K562 (cell line): ENCODE results near the gene ZNF346. TPM values are rescaled to one million over a fixed set of nuclear protein-coding genes. Genes with fewer than 3 reads are reported as not detected.
A peak's percentile ranks its signal among the peaks of the same experiment; 100 is the strongest.

Experiments
- ATAC-seq: fragments of 200-7000 bp; cut with Tn5 transposase; 3 replicates; pipeline ENCODE4 v1.9.1; 2020; ENCODE audit warnings: moderate library complexity
- BruUV-seq: library from RNA; stranded (reverse); fragments of 400-500 nt; replicated peaks from 2 replicates; lab custom pipeline; 2021; lab: Mats Ljungman, UMichigan
- CTCF ChIA-PET: fragments of 300-600 bp; formaldehyde crosslinking; extraction: SDS; loops from one replicate; lab custom pipeline; 2021; ENCODE audit warnings: low intra/inter-chr PET ratio; lab: Yijun Ruan, JAX
- POLR2A ChIA-PET: fragments of 300-600, 350-650 bp; sonication (Branson Sonifier 250); formaldehyde crosslinking; extraction: SDS; loops from one replicate; lab custom pipeline; 2021; ENCODE audit warnings: antibody characterized with exemption, inconsistent platforms; lab: Yijun Ruan, JAX
- DNase-seq, 4 experiments: peaks; one replicate each; pipeline versions ENCODE4 v3.0.0 to v3.0.0-alpha.2; 2011 to 2018; ENCODE audit warnings: low spot score in 3 of 4, mixed read lengths in 3 of 4; ENCODE audit errors: extremely low read depth in 1 of 4
- FAIRE-seq: peaks from 2 replicates; lab custom pipeline; 2011; peaks lifted over from hg19 to GRCh38; lab: Jason Lieb, UNC
- H2AFZ ChIP-seq: 2 replicates; pipeline ENCODE4 v1.6.0; 2011; ENCODE audit warnings: low read depth, low read length, control low read depth, inconsistent platforms
- H3K27ac ChIP-seq: fragments of 200-600 bp; 3 replicates; pipeline ENCODE4 v1.8.0; 2011; ENCODE audit warnings: low read depth, mild to moderate bottlenecking, control low read depth, inconsistent platforms, low read length, moderate library complexity, mixed read lengths; ENCODE audit errors: extremely low read depth
- H3K27me3 ChIP-seq, 2 experiments: fragments of 300-600 bp in 1 of 2; 2 replicates in 1 of 2; 3 replicates in 1 of 2; pipeline versions ENCODE4 v1.6.0 to v1.8.0; 2011; ENCODE audit warnings: inconsistent platforms in 2 of 2, low read length in 2 of 2, mild to moderate bottlenecking in 1 of 2, mixed read lengths in 1 of 2, moderate library complexity in 1 of 2; ENCODE audit not compliant: control insufficient read depth in 2 of 2, insufficient read depth in 2 of 2
- H3K36me3 ChIP-seq: fragments of 300-600 bp; 3 replicates; pipeline ENCODE4 v1.8.0; 2011; ENCODE audit warnings: mild to moderate bottlenecking, low read length, inconsistent platforms; ENCODE audit not compliant: control insufficient read depth, insufficient read depth
- H3K4me1 ChIP-seq, 2 experiments: fragments of 200-600 bp in 1 of 2; replicated peaks in 1 of 2; 2 replicates in 1 of 2; 3 replicates in 1 of 2; pipeline versions ENCODE4 v1.5.1 to v1.8.0; 2011; ENCODE audit warnings: inconsistent platforms in 2 of 2, low read length in 2 of 2, mild to moderate bottlenecking in 1 of 2, mixed read lengths in 1 of 2, moderate library complexity in 1 of 2; ENCODE audit not compliant: control insufficient read depth in 2 of 2, insufficient read depth in 2 of 2
- H3K4me2 ChIP-seq: 2 replicates; pipeline ENCODE4 v1.6.1; 2011; ENCODE audit warnings: low read length, control low read depth, inconsistent platforms, mixed read lengths; ENCODE audit not compliant: insufficient read depth
- H3K4me3 ChIP-seq: fragments of 200-600 bp; sonication (generic), shearing (Covaris generic); 2 replicates; pipeline ENCODE4 v1.5.1; 2016; ENCODE audit warnings: control low read depth, inconsistent platforms
- H3K79me2 ChIP-seq: fragments of 200-600 bp; 3 replicates; pipeline ENCODE4 v1.8.0; 2011; ENCODE audit warnings: low read length, inconsistent platforms; ENCODE audit not compliant: control insufficient read depth, insufficient read depth
- H3K9ac ChIP-seq, 2 experiments: 2 replicates each; pipeline versions ENCODE4 v1.6.0 to v1.6.1; 2011; ENCODE audit warnings: low read depth in 2 of 2, low read length in 2 of 2, control low read depth in 1 of 2, inconsistent platforms in 1 of 2, mild to moderate bottlenecking in 1 of 2, mixed read lengths in 1 of 2; ENCODE audit not compliant: insufficient read depth in 1 of 2
- H3K9me1 ChIP-seq: one replicate; pipeline ENCODE4 v1.6.0; 2011; ENCODE audit warnings: inconsistent platforms, mild to moderate bottlenecking, low read length, moderate library complexity; ENCODE audit not compliant: control insufficient read depth, insufficient read depth
- H3K9me3 ChIP-seq: replicated peaks from 2 replicates; pipeline ENCODE4 v1.5.1; 2011; ENCODE audit warnings: low read depth, low read length, inconsistent platforms; ENCODE audit not compliant: control insufficient read depth, insufficient read depth
- H4K20me1 ChIP-seq: replicated peaks from 2 replicates; pipeline ENCODE4 v1.6.1; 2011; ENCODE audit warnings: low read length, inconsistent platforms, mixed read lengths; ENCODE audit not compliant: control insufficient read depth, insufficient read depth
- ARID1B ChIP-seq: fragments of 450-650 bp; IDR thresholded peaks from 2 replicates; pipeline ENCODE4 v1.6.1; 2016; ENCODE audit warnings: antibody characterized with exemption, mild to moderate bottlenecking, inconsistent platforms
- GABPA ChIP-seq: fragments of 200-800 bp; sonication (Bioruptor generic); conservative IDR thresholded peaks from 2 replicates; pipeline ENCODE4 v1.6.1; 2016; ENCODE audit warnings: low read depth, missing genetic modification characterization, missing compliant biosample characterization
- GTF2E2 ChIP-seq: fragments of 200-800 bp; sonication (Bioruptor generic); IDR thresholded peaks from 2 replicates; pipeline ENCODE4 v1.6.1; 2016; ENCODE audit warnings: missing genetic modification characterization, missing compliant biosample characterization
- HDAC6 ChIP-seq: IDR thresholded peaks from 2 replicates; pipeline ENCODE4 v1.6.1; 2012; ENCODE audit warnings: low read depth, mild to moderate bottlenecking, control low read depth, inconsistent platforms, low read length, moderate library complexity
- MAFG ChIP-seq: fragments of 450-650 bp; conservative IDR thresholded peaks from 2 replicates; pipeline ENCODE4 v1.6.1; 2016; ENCODE audit warnings: missing genetic modification characterization, missing compliant biosample characterization
- PHF20 ChIP-seq: fragments of 450-650 bp; IDR thresholded peaks from 2 replicates; pipeline ENCODE4 v1.6.1; 2018; ENCODE audit not compliant: partially characterized antibody
- RBM25 ChIP-seq: fragments of 200-400 bp; formaldehyde crosslinking; IDR thresholded peaks from 2 replicates; pipeline ENCODE4 v1.6.1; 2018; ENCODE audit warnings: low read length, low read depth, moderate library complexity; ENCODE audit not compliant: severe bottlenecking
- ZNF239 ChIP-seq: fragments of 250-450 bp; sonication (Bioruptor Pico); IDR thresholded peaks from 2 replicates; pipeline ENCODE4 v1.4.0; 2020; ENCODE audit warnings: mild to moderate bottlenecking
- ZNF561 ChIP-seq: fragments of 450-650 bp; formaldehyde crosslinking; conservative IDR thresholded peaks from 2 replicates; pipeline ENCODE4 v1.4.0; 2020; ENCODE audit warnings: mild to moderate bottlenecking, moderate library complexity
- ZNF695 ChIP-seq: fragments of 450-650 bp; formaldehyde crosslinking; IDR thresholded peaks from 2 replicates; pipeline ENCODE4 v1.4.0; 2020; ENCODE audit warnings: mild to moderate bottlenecking, moderate library complexity
- WGBS: fragments of 100-300 bp; shearing (Covaris generic); methylation state at CpG from one replicate; pipeline ENCODE4 v1.1.6; 2016; ENCODE audit warnings: low coverage, mixed read lengths; ENCODE audit not compliant: insufficient coverage; ENCODE audit errors: missing lambda C conversion rate; 5-methylcytosine and 5-hydroxymethylcytosine counted together
- in situ Hi-C: fragments of 300-500 bp; cut with MboI; formaldehyde crosslinking; loops from 4 replicates; pipeline ENCODE4 v1.15.0; 2018; ENCODE audit warnings: inconsistent platforms, mixed read lengths
- intact Hi-C: fragments of 100-400 bp; cut with micrococcal nuclease; formaldehyde crosslinking; loops from 2 replicates; pipeline ENCODE4 v1.14.2; 2022
- polyA plus RNA-seq, 8 experiments: library from polyadenylated mRNA; depleted of rRNA in 4 of 8; stranded (reverse) in 5 of 8; unstranded in 3 of 8; fragments of >200 nt; fragmentation: Nextera tagmentation in 2 of 8; fragmentation: Illumina TruSeq in 1 of 8; extraction: Ambion mirVana in 2 of 8; extraction: Trizol in 1 of 8; gene quantifications; 2 replicates each; pipeline versions ENCODE4 v1.2.1 to v1.2.3, GENCODE V29; 2011 to 2014; ENCODE audit warnings: inconsistent platforms in 1 of 8, missing spikeins in 1 of 8
- total RNA-seq, 7 experiments: library from RNA; depleted of rRNA in 6 of 7; stranded (reverse); fragments of >200 nt in 6 of 7; fragmentation: Illumina TruSeq in 2 of 7; extraction: Trizol in 2 of 7; gene quantifications; 2 replicates each; pipeline versions ENCODE4 v1.2.1 to v1.2.3, GENCODE V29; 2011 to 2021; ENCODE audit warnings: low replicate concordance in 1 of 7
- TF ChIP-seq, protein P1 (sequence below), 3 experiments: IDR thresholded peaks in 2 of 3; conservative IDR thresholded peaks in 1 of 3; 2 replicates each; pipeline ENCODE4 v1.5.1; 2011 to 2012; ENCODE audit warnings: low read length in 3 of 3, mild to moderate bottlenecking in 3 of 3, control low read depth in 2 of 3, improper control_type of control experiment in 1 of 3, inconsistent platforms in 1 of 3, low read depth in 1 of 3, mixed read lengths in 1 of 3, moderate library complexity in 1 of 3; ENCODE audit not compliant: insufficient read depth in 2 of 3
- TF ChIP-seq, protein P2 (sequence below), 2 experiments: fragments of 200-800 bp in 1 of 2; sonication (Bioruptor generic) in 1 of 2; sonication (generic) in 1 of 2; formaldehyde crosslinking in 1 of 2; IDR thresholded peaks in 1 of 2; conservative IDR thresholded peaks in 1 of 2; 2 replicates each; pipeline versions ENCODE4 v1.5.0 to v1.6.1; 2016 to 2020; ENCODE audit warnings: missing compliant biosample characterization in 1 of 2, missing genetic modification characterization in 1 of 2, missing genetic modification reagents in 1 of 2
- TF ChIP-seq, protein P3 (sequence below): IDR thresholded peaks from 2 replicates; pipeline ENCODE4 v1.6.1; 2016; ENCODE audit warnings: missing genetic modification characterization, missing compliant biosample characterization
- TF ChIP-seq, protein P4 (sequence below): fragments of 250-450 bp; sonication (Bioruptor Pico); IDR thresholded peaks from 2 replicates; pipeline ENCODE4 v1.5.0; 2021

ZNF346 gene
- total and polyA plus RNA-seq, 9 of the 15 experiments (the other 6 are each of a cell fraction or from before 2014, with no cell fraction given), result 5.0 to 25.1 (median 20.1) TPM

DNA sequence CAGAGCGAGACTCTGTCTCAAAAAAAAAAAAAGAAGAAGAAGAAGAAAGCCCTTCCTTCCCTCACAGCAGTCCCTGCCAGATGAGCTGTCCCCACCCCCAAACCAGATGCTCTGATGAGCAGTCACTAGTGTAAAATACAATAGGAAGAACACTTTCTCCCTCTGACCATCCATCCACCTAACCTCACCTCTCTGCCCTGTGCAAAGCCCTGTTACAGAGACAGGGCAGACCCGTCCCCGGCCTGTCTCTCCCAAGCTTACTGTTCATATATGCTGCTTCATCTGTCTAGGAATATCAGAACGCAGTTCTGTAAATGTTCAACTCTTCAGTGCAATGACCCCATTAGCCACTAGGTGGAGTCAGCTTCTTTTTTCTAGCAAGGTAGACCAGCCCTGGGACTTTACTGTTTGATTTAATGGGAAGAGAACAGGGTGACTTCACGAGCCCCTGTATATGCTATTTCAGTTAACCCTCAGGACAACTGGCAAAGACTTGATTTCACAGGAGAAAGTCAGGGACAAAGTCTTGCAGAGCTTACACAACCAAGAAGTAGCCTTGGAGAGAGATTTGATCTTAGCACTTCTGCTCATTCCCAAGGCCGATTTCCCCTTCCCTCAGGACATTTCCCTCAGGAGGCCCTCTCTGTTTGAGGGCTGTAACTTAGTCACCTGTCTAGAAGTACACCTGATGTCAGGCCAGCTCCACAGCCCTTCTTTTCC lies 49.3 kb downstream of the ZNF346 start (continued):
- TF ChIP-seq, protein P1, sequence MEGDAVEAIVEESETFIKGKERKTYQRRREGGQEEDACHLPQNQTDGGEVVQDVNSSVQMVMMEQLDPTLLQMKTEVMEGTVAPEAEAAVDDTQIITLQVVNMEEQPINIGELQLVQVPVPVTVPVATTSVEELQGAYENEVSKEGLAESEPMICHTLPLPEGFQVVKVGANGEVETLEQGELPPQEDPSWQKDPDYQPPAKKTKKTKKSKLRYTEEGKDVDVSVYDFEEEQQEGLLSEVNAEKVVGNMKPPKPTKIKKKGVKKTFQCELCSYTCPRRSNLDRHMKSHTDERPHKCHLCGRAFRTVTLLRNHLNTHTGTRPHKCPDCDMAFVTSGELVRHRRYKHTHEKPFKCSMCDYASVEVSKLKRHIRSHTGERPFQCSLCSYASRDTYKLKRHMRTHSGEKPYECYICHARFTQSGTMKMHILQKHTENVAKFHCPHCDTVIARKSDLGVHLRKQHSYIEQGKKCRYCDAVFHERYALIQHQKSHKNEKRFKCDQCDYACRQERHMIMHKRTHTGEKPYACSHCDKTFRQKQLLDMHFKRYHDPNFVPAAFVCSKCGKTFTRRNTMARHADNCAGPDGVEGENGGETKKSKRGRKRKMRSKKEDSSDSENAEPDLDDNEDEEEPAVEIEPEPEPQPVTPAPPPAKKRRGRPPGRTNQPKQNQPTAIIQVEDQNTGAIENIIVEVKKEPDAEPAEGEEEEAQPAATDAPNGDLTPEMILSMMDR (IDR thresholded peaks at IDR 0.05 in 2 of 3, conservative IDR thresholded peaks at IDR 0.05 in 1 of 3; ENCODE audit: insufficient read depth in 2 of 3, low read depth in 1 of 3, low read length in 3 of 3), result peak; percentile 82 to 91 (median 89)

DNA sequence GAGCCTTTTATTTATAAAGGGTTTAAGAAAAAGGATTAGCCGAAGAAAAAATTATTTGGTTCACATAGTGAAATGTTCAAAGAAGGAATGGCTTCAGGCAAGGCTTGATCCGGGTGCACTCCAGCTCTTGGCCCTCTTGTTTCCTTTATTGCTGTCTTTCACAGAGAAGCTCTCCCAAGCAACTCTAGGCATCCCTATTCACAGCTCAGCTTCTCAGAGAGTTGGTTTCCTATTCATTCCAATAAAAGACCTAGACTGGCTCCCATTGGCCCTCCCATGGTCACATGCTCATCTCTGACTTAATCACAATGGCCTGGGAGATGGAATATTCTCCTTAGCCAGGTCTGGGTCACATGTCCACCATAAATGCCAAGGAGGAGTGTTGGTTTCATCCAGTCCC lies 54.8 kb downstream of the ZNF346 start:
- Histone ChIP-seq H3K9me1 (no peaks in the 10 kb centered on the region), H3K4me2 (no peak overlapping the region), H3K27ac (no peak overlapping the region), H3K36me3 (no peaks in the 10 kb centered on the region), H3K27me3 (no peaks in the 10 kb centered on the region), H3K9ac (no peak overlapping the region), H3K4me1 (peaks cover 0 to 5% of the 10 kb centered on the region in 2 experiments; a peak in 2 of 5 replicates), H4K20me1 (no peaks in the 10 kb centered on the region), H3K9me3 (no peaks in the 10 kb centered on the region), H2AFZ (no peak overlapping the region), H3K79me2 (no peaks in the 10 kb centered on the region), H3K4me3 (no peak overlapping the region)
- WGBS, result 29% methylated on average over 2 of the region's 2 CpGs
- intact Hi-C loops, result no loop called here
- peak; percentile 75 for ATAC-seq
- no TSS peak for BruUV-seq
- POLR2A ChIA-PET, result interaction anchor here (0.6 to 0.7 kb wide), 2 partner anchors 363 to 995 kb away, joined by 3 read pairs; no protein-coding TSS in a partner anchor
- no peak for FAIRE-seq
- in situ Hi-C loops, result no loop called here
- CTCF ChIA-PET, result no interaction called here
- no peak for DNase-seq
- TF ChIP-seq PHF20 (no peak), MAFG (no peak), GTF2E2 (tag) (no peak), ZNF695 (CRISPR knock-in tag) (no peak), ARID1B (no peak), HDAC6 (no peak), ZNF561 (no peak), RBM25 (peak; percentile 62), ZNF239 (CRISPR knock-in tag) (no peak), GABPA (tag) (no peak)
- TF ChIP-seq, protein P2, sequence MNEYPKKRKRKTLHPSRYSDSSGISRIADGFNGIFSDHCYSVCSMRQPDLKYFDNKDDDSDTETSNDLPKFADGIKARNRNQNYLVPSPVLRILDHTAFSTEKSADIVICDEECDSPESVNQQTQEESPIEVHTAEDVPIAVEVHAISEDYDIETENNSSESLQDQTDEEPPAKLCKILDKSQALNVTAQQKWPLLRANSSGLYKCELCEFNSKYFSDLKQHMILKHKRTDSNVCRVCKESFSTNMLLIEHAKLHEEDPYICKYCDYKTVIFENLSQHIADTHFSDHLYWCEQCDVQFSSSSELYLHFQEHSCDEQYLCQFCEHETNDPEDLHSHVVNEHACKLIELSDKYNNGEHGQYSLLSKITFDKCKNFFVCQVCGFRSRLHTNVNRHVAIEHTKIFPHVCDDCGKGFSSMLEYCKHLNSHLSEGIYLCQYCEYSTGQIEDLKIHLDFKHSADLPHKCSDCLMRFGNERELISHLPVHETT (CRISPR knock-in tag; conservative IDR thresholded peaks at IDR 0.05 in 1 of 2, IDR thresholded peaks at IDR 0.05 in 1 of 2), result no peak
- TF ChIP-seq, protein P3, sequence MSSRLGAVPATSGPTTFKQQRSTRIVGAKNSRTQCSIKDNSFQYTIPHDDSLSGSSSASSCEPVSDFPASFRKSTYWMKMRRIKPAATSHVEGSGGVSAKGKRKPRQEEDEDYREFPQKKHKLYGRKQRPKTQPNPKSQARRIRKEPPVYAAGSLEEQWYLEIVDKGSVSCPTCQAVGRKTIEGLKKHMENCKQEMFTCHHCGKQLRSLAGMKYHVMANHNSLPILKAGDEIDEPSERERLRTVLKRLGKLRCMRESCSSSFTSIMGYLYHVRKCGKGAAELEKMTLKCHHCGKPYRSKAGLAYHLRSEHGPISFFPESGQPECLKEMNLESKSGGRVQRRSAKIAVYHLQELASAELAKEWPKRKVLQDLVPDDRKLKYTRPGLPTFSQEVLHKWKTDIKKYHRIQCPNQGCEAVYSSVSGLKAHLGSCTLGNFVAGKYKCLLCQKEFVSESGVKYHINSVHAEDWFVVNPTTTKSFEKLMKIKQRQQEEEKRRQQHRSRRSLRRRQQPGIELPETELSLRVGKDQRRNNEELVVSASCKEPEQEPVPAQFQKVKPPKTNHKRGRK, result no peak
- TF ChIP-seq, protein P4, sequence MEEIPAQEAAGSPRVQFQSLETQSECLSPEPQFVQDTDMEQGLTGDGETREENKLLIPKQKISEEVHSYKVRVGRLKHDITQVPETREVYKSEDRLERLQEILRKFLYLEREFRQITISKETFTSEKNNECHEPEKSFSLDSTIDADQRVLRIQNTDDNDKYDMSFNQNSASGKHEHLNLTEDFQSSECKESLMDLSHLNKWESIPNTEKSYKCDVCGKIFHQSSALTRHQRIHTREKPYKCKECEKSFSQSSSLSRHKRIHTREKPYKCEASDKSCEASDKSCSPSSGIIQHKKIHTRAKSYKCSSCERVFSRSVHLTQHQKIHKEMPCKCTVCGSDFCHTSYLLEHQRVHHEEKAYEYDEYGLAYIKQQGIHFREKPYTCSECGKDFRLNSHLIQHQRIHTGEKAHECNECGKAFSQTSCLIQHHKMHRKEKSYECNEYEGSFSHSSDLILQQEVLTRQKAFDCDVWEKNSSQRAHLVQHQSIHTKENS, result no peak
